Suprapubic skin (tissue), 4 donors: ENCODE results near the gene GALNT7. TPM values are rescaled to one million over a fixed set of nuclear protein-coding genes. Genes with fewer than 3 reads are reported as not detected.

Experiments used
- DNase-seq, 2 donors: peaks; one replicate each; pipeline ENCODE4 v3.0.0-alpha.2; 2019; ENCODE audit warnings: low spot score in 2 of 2
- H3K27ac ChIP-seq: fragments of 200-600 bp; sonication (generic); one replicate; pipeline ENCODE4 v1.5.1; 2019
- H3K27me3 ChIP-seq: fragments of 200-600 bp; sonication (generic); one replicate; pipeline ENCODE4 v1.5.1; 2019
- H3K36me3 ChIP-seq: fragments of 200-600 bp; sonication (generic); one replicate; pipeline ENCODE4 v1.5.1; 2019
- H3K4me1 ChIP-seq: fragments of 200-600 bp; sonication (generic); one replicate; pipeline ENCODE4 v1.5.1; 2019
- H3K4me3 ChIP-seq: fragments of 200-600 bp; sonication (generic); one replicate; pipeline ENCODE4 v1.5.1; 2019; ENCODE audit warnings: mild to moderate bottlenecking
- H3K9me3 ChIP-seq: fragments of 200-600 bp; sonication (generic); one replicate; pipeline ENCODE4 v1.5.1; 2019
- CTCF ChIP-seq, 2 donors: fragments of 200-600 bp in 1 of 2; fragments of 450-650 bp in 1 of 2; sonication (generic) in 1 of 2; IDR thresholded peaks; one replicate each; pipeline ENCODE4 v1.5.1; 2016 to 2019; ENCODE audit warnings: antibody characterized with exemption in 2 of 2, mild to moderate bottlenecking in 1 of 2, moderate library complexity in 1 of 2
- EP300 ChIP-seq: sonication (generic); formaldehyde crosslinking; IDR thresholded peaks from one replicate; pipeline ENCODE4 v1.6.1; 2017; ENCODE audit warnings: antibody characterized with exemption
- POLR2A ChIP-seq, 2 donors: fragments of 450-650 bp; IDR thresholded peaks; one replicate each; pipeline ENCODE4 v1.6.1; 2017; ENCODE audit warnings: antibody characterized with exemption in 2 of 2, mild to moderate bottlenecking in 2 of 2, moderate library complexity in 2 of 2
- POLR2AphosphoS5 ChIP-seq, 3 donors: sonication (generic); formaldehyde crosslinking; IDR thresholded peaks; one replicate each; pipeline ENCODE4 v1.6.1; 2017; ENCODE audit warnings: antibody characterized with exemption in 3 of 3
- WGBS: methylation state at CpG from one replicate; pipeline ENCODE4 v1.1.5; 2018; 5-methylcytosine and 5-hydroxymethylcytosine counted together
- total RNA-seq, 4 donors: library from RNA; depleted of rRNA; stranded (reverse); fragments of >200 nt; gene quantifications; one replicate each; pipeline ENCODE4 v1.1.0, GENCODE V29; 2016

GALNT7 gene
- total RNA-seq, 4 donors from 2014 or later: 7.9 to 13.4 (median 9.5) TPM

DNA sequence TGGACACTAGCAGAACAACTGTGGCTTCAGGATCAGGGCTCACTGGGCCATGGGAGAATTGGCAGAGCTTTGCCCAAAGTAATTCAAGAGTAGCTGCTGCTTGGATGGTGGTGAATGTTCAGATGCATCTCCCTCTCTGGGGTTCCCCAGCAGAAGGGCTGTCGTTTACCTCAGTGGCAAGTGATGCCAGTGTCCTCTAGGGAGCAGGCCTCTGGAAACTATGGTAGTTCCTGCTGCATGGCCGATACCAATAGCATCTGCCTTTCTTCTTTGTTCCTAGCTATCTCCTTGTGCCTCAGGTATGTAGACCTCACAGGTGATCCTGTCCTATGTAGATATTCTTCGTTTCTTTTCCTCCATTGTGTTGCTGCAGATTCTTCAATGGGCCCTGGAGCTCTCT lies 139.2 kb downstream of the GALNT7 start:
- no peaks in the 10 kb centered on the region for H3K4me1 ChIP-seq
- TF ChIP-seq CTCF (IDR thresholded peaks at IDR 0.05) (no peak), POLR2A (IDR thresholded peaks at IDR 0.05) (no peak), POLR2AphosphoS5 (IDR thresholded peaks at IDR 0.05) (no peak), EP300 (no peak)
- DNase-seq: no peak
- 99% methylated on average over 3 of the region's 3 CpGs for WGBS
- H3K4me3 ChIP-seq: no peak overlapping the region
- H3K27ac ChIP-seq: no peak overlapping the region
- no peaks in the 10 kb centered on the region for H3K27me3 ChIP-seq
- no peaks in the 10 kb centered on the region for H3K9me3 ChIP-seq
- peaks cover 5% of the 10 kb centered on the region for H3K36me3 ChIP-seq

DNA sequence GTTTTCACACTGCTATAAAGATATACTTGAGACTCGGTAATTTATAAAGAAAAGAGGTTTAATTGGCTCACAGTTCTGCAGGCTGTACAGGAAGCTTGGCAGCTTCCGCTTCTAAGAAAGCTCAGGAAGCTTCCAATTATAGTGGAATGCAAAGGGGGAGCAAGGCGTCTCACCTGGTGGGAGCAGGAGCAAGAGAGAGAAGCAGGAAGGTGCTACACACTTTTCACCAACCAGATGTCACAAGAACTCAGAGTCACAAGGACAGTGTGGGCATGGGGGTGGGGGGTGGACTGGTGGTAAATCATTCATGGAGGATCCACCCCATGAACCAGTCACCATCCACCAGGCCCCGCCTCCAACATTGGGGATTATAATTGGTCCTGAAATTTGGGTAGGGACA lies 142.8 kb downstream of the GALNT7 start:
- Histone ChIP-seq H3K9me3 (no peaks in the 10 kb centered on the region), H3K36me3 (peaks cover 15% of the 10 kb centered on the region), H3K4me1 (no peaks in the 10 kb centered on the region), H3K27ac (no peak overlapping the region), H3K4me3 (no peak overlapping the region), H3K27me3 (no peaks in the 10 kb centered on the region)
- WGBS: 91% methylated on average over 4 of the region's 4 CpGs
- no peak for DNase-seq
- TF ChIP-seq EP300 (no peak), CTCF (IDR thresholded peaks at IDR 0.05) (no peak), POLR2AphosphoS5 (IDR thresholded peaks at IDR 0.05) (no peak), POLR2A (IDR thresholded peaks at IDR 0.05) (no peak)

GRCh38 chr4:173314715-173315114 lies 146.1 kb downstream of the GALNT7 start:
- H3K4me3 ChIP-seq: no peak overlapping the region
- 79% methylated on average over 3 of the region's 3 CpGs for WGBS
- H3K27ac ChIP-seq: no peak overlapping the region
- H3K36me3 ChIP-seq: peaks cover 15% of the 10 kb centered on the region
- peaks cover 5% of the 10 kb centered on the region for H3K4me1 ChIP-seq
- H3K9me3 ChIP-seq: no peaks in the 10 kb centered on the region
- no peak for DNase-seq
- H3K27me3 ChIP-seq: no peaks in the 10 kb centered on the region
- no peak for TF ChIP-seq CTCF (IDR thresholded peaks at IDR 0.05)
- TF ChIP-seq POLR2AphosphoS5 (IDR thresholded peaks at IDR 0.05): no peak
- TF ChIP-seq EP300: no peak
- TF ChIP-seq POLR2A (IDR thresholded peaks at IDR 0.05): no peak

- Histone ChIP-seq H3K4me1 (peaks cover 5% of the 10 kb centered on the region), H3K27me3 (no peaks in the 10 kb centered on the region), H3K4me3 (no peak overlapping the region), H3K9me3 (no peaks in the 10 kb centered on the region), H3K27ac (no peak overlapping the region), H3K36me3 (peaks cover 19% of the 10 kb centered on the region)
- WGBS: 65% methylated on average over 2 of the region's 2 CpGs
- DNase-seq: no peak
- no peak for TF ChIP-seq POLR2AphosphoS5 (IDR thresholded peaks at IDR 0.05)
- TF ChIP-seq EP300: no peak
- no peak for TF ChIP-seq POLR2A (IDR thresholded peaks at IDR 0.05)
- TF ChIP-seq CTCF (IDR thresholded peaks at IDR 0.05): no peak
Observed at GRCh38 chr4:173316060-173316459, 147.4 kb downstream of the GALNT7 start.

DNA sequence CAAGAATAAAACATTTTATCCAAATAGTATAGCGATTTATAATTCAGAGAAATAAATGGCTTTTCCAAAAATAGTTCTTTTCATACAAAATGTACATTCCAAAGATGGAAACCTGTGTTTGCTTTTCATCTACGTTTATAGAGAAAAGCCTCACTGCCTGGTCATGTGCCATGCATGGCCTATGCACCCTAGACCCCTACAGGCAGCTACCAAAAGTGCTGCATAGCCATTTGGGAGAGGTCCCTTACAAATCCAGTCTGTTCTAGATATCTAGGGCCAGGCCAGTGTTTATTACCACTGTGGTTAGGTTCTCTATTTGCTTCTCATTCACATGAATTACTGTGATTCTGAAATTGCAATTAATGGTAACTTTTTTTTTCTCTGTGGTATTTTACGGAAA lies 148.4 kb downstream of the GALNT7 start:
- TF ChIP-seq CTCF (IDR thresholded peaks at IDR 0.05): no peak
- no peak for TF ChIP-seq POLR2AphosphoS5 (IDR thresholded peaks at IDR 0.05)
- no peak for TF ChIP-seq POLR2A (IDR thresholded peaks at IDR 0.05)
- TF ChIP-seq EP300: no peak
- H3K27me3 ChIP-seq: no peaks in the 10 kb centered on the region
- H3K9me3 ChIP-seq: no peaks in the 10 kb centered on the region
- no peak for DNase-seq
- peaks cover 14% of the 10 kb centered on the region for H3K36me3 ChIP-seq
- H3K27ac ChIP-seq: no peak overlapping the region
- peaks cover 5% of the 10 kb centered on the region for H3K4me1 ChIP-seq
- 90% methylated on average over 3 of the region's 3 CpGs for WGBS
- no peak overlapping the region for H3K4me3 ChIP-seq
